ENCODE measurements around the gene TBXA2R. TPM values are rescaled to one million over a fixed set of nuclear protein-coding genes. Genes with fewer than 3 reads are reported as not detected.

The TBXA2R gene
- not detected for total RNA-seq (ENCODE audit: unreplicated experiment)
- long read RNA-seq = 0 reads

- DNase-seq = peak; percentile 67
- no peak within 1 kb of the TSS for H3K4me3 Mint-ChIP-seq (ENCODE audit: unreplicated experiment)
- H3K27me3 Mint-ChIP-seq (ENCODE audit: unreplicated experiment) = peaks cover 10% of the 10 kb centered on the region
- H3K27ac Mint-ChIP-seq (ENCODE audit: unreplicated experiment) = no peak within 1 kb of the TSS
- no peaks in the 10 kb centered on the region for H3K36me3 Mint-ChIP-seq (ENCODE audit: unreplicated experiment)
- H3K4me1 Mint-ChIP-seq (ENCODE audit: low read depth, unreplicated experiment) = peaks cover 2% of the 10 kb centered on the region
- no peaks in the 10 kb centered on the region for H3K9me3 Mint-ChIP-seq (ENCODE audit: unreplicated experiment)
- TF ChIP-seq CTCF (IDR thresholded peaks at IDR 0.05; ENCODE audit: partially characterized antibody, unreplicated experiment) = no peak
Measured at GRCh38 chr19:3606690-3607289, at the start of gene TBXA2R. TBXA2R (minus strand) TSS chr19:3606875; CDS start chr19:3600634, 6,241 bp downstream.

GRCh38 chr19:3656073-3656746 is 49.5 kb upstream of the TBXA2R start:
- Mint-ChIP-seq H3K9me3 (ENCODE audit: unreplicated experiment) (peaks cover 28% of the 10 kb centered on the region), H3K27me3 (ENCODE audit: unreplicated experiment) (peaks cover 16% of the 10 kb centered on the region)

GRCh38 chr19:3655402-3656072 is 48.9 kb upstream of the TBXA2R start:
- peak; percentile 94 for DNase-seq
- Mint-ChIP-seq H3K36me3 (ENCODE audit: unreplicated experiment) (no peaks in the 10 kb centered on the region), H3K4me3 (ENCODE audit: unreplicated experiment) (no peak overlapping the region), H3K27ac (ENCODE audit: unreplicated experiment) (peak overlapping the region; percentile 98), H3K4me1 (ENCODE audit: low read depth, unreplicated experiment) (peaks cover 17% of the 10 kb centered on the region), H3K27me3 (ENCODE audit: unreplicated experiment) (peaks cover 20% of the 10 kb centered on the region), H3K9me3 (ENCODE audit: unreplicated experiment) (peaks cover 28% of the 10 kb centered on the region)
- no peak for TF ChIP-seq CTCF (IDR thresholded peaks at IDR 0.05; ENCODE audit: partially characterized antibody, unreplicated experiment)

More at GRCh38 chr19:3656073-3656746, 49.5 kb upstream of the TBXA2R start:
- no peak for TF ChIP-seq CTCF (IDR thresholded peaks at IDR 0.05; ENCODE audit: partially characterized antibody, unreplicated experiment)
- DNase-seq = peak; percentile 88
- Mint-ChIP-seq H3K4me3 (ENCODE audit: unreplicated experiment) (peak overlapping the region; percentile 55), H3K36me3 (ENCODE audit: unreplicated experiment) (peaks cover 6% of the 10 kb centered on the region), H3K27ac (ENCODE audit: unreplicated experiment) (peak overlapping the region; percentile 98), H3K4me1 (ENCODE audit: low read depth, unreplicated experiment) (peaks cover 17% of the 10 kb centered on the region)

GRCh38 chr19:3653865-3654513 is 47.3 kb upstream of the TBXA2R start:
- Mint-ChIP-seq H3K4me3 (ENCODE audit: unreplicated experiment) (no peak overlapping the region), H3K27me3 (ENCODE audit: unreplicated experiment) (peaks cover 20% of the 10 kb centered on the region), H3K27ac (ENCODE audit: unreplicated experiment) (peak overlapping the region; percentile 75), H3K36me3 (ENCODE audit: unreplicated experiment) (no peaks in the 10 kb centered on the region), H3K4me1 (ENCODE audit: low read depth, unreplicated experiment) (peaks cover 10% of the 10 kb centered on the region), H3K9me3 (ENCODE audit: unreplicated experiment) (peaks cover 24% of the 10 kb centered on the region)
- DNase-seq = peak; percentile 60
- peak; percentile 35 for TF ChIP-seq CTCF (IDR thresholded peaks at IDR 0.05; ENCODE audit: partially characterized antibody, unreplicated experiment)
